Esophagus muscularis mucosa (tissue), 4 donors: ENCODE data around the gene PRXL2B.

Source experiments
- CTCF ChIP-seq, 3 experiments: fragments of 200-600 bp in 2 of 3; fragments of 450-650 bp in 1 of 3; sonication (generic) in 2 of 3; IDR thresholded peaks; one replicate each; pipeline ENCODE4 v1.5.1; 2017 to 2019; ENCODE audit warnings: antibody characterized with exemption in 3 of 3, mild to moderate bottlenecking in 2 of 3, moderate library complexity in 1 of 3
- EP300 ChIP-seq: sonication (generic); formaldehyde crosslinking; IDR thresholded peaks from one replicate; pipeline ENCODE4 v1.6.1; 2017; ENCODE audit warnings: antibody characterized with exemption
- POLR2A ChIP-seq: fragments of 450-650 bp; IDR thresholded peaks from one replicate; pipeline ENCODE4 v1.6.1; 2017; ENCODE audit warnings: antibody characterized with exemption, moderate library complexity, mild to moderate bottlenecking, low read depth
- POLR2AphosphoS5 ChIP-seq, 2 donors: sonication (generic); formaldehyde crosslinking; IDR thresholded peaks; one replicate each; pipeline ENCODE4 v1.6.1; 2017; ENCODE audit warnings: antibody characterized with exemption in 2 of 2

DNA sequence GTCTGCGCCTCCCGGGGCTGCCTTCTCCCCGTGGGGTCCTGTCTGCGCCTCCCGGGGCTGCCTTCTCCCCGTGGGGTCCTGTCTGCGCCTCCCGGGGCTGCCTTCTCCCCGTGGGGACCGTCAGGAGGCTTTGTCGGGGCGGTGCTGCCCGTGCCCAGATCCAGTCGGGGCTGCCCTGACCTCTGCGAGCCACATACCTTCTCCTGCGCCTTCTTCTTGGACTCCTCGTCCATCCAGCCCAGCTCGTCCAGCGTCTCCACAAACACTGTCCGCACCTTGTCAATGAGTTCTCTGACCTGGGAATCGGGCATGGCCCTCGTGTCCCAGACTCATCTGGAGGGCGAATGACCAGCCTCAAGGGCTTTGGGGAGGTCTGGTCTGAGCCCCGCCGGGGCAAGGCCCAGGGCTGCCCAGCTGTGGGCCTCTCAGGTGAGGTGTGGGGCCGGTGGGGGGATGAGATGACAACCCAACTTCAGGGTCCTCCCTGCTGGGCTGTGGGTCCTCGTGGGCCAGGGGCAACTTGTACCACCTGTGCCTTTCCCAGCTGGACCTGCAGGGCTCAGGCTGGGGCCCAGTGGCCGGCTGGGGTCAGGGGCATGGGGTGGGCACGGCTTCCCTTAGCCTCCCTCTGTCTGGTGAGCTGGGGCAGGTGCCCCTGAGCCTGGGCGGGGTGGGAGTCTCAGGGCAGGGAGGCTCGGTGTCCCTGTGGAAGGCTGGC lies 9.4 kb downstream of the PRXL2B start:
- TF ChIP-seq POLR2A (no peak), CTCF (IDR thresholded peaks at IDR 0.05) (no peak), POLR2AphosphoS5 (IDR thresholded peaks at IDR 0.05) (no peak), EP300 (no peak)
